HG02973 (cell line): Measurements from ENCODE around the gene ZNF438.
"Not testable (repeated sequence)": the region's sequence is repeated elsewhere in the genome, so short reads cannot be mapped to it uniquely, and the experiment has no call there.

Experiments
- ATAC-seq: cut with Tn5 transposase; IDR thresholded peaks from one replicate; pipeline ENCODE4 v1.9.1; 2021; ENCODE audit warnings: moderate library complexity; ENCODE audit not compliant: unreplicated experiment

ZNF438 gene

DNA sequence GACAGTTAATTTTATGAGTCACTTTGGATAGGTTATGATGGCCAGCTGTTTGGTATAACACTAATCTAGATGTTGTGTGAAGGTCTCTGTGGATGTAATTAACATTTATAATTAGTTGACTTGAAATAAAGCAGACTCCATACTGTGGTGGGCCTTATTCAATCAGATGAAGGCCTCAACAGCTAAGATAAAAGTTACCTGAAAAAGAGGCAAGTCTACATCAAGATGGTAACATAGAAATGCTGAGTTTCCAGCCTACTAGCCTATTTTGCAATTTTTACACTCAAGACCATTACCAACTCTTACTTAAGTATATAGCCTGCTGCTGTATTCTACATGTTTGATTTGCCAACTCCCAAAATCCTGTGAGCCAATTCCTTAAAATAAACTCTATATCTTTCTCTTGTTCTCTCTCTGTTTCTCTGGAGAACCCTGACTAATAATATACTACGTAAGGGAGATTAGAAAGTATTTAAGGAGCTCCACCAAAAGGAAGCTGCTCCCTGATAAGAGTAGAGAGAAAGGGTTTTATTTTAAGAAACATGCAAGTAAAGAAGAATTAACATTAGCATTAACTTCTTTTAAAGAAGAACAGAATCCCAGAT, 42.7 kb downstream of the ZNF438 start:
- ATAC-seq = no peak

- ATAC-seq = no peak
Measured at GRCh38 chr10:30987463-30987862, 44.2 kb downstream of the ZNF438 start.

- ATAC-seq = no peak
Measured at GRCh38 chr10:30986053-30986555, 45.6 kb downstream of the ZNF438 start.

DNA sequence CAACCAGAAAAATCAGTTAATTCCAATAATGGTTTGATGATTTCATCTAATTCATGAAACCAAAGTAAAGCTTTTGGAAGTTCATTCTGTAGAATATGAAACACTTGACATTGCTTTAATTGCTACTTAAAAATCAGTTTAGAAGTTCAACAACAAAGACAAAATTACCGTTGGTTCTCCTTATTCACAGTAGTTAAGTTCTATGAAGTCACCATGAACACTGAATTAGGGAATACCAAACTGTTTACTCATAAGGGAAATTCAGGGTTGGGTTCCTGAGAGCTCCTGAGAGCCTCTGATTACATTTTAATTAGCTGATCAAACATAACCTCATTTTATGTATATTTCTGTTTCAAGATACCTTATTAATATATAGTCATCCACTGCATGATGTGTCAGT, 46.2 kb downstream of the ZNF438 start:
- ATAC-seq = no peak

- ATAC-seq = no peak
Measured at GRCh38 chr10:30984563-30985328, 46.9 kb downstream of the ZNF438 start.

GRCh38 chr10:30983209-30983608, 48.5 kb downstream of the ZNF438 start:
- not testable (repeated sequence) for ATAC-seq

- ATAC-seq = no peak
Measured at GRCh38 chr10:30980951-30981616, 50.6 kb downstream of the ZNF438 start.

DNA sequence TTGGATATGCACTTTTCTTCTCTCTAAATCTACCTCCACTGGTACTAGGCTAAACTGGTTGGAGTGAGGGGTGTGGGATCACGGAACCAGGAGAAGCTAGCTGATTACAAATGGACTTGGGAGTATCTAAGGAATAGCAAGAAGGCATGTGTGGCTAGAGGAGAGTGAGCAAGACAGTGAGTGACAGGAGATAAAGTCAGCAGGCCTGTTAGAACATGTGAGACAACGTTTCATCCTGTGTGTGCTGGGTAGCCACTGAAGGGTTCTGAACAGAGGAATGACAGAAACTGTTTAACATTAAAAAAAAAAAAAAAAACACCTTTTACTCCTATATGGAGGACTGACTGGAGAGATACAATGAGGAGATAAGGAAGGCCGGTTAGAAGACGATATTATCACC, 51.7 kb downstream of the ZNF438 start:
- ATAC-seq = no peak

DNA sequence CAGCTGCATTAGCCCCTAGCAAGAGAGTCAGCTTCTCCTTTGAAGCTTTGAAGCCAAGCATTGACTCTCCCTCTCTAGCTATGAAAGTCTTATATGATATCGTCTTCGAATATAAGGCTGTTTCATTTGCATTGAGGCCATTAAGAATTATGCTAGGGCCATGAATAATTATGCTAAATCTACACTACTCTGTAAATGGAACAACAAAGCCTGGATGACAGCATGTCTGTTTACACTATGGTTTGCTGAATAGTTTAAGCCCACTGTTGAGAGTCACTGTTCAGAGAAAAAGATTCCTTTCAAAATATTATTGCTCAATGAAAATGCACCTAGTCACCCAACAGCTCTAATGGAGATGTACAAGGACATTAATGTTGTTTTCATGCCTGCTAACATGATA, 52.8 kb downstream of the ZNF438 start:
- no peak for ATAC-seq

GRCh38 chr10:30977385-30977784, 54.3 kb downstream of the ZNF438 start:
- ATAC-seq = no peak

- ATAC-seq = no peak
Measured at GRCh38 chr10:30974773-30975415, 56.8 kb downstream of the ZNF438 start.

GRCh38 chr10:30974355-30974754, 57.3 kb downstream of the ZNF438 start:
- ATAC-seq = no peak

DNA sequence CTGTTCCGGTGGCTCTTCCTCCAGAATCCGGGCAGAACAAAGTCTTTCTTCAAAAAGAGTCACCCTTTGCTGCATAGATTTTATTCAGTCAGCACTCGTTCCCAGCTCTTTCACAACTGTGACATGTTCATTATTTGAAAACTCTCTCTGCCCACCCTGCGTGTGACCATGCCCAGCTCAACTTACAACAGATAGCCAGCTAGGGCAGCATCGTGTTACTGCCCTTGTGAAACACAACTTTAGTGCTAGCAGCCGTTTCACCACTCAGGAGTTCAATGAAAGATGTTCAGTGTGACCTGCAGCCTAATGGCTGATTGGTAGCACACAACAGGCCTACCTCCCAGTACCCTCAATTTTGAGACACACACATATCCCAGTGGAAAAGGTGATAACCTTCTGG, 57.9 kb downstream of the ZNF438 start:
- no peak for ATAC-seq

DNA sequence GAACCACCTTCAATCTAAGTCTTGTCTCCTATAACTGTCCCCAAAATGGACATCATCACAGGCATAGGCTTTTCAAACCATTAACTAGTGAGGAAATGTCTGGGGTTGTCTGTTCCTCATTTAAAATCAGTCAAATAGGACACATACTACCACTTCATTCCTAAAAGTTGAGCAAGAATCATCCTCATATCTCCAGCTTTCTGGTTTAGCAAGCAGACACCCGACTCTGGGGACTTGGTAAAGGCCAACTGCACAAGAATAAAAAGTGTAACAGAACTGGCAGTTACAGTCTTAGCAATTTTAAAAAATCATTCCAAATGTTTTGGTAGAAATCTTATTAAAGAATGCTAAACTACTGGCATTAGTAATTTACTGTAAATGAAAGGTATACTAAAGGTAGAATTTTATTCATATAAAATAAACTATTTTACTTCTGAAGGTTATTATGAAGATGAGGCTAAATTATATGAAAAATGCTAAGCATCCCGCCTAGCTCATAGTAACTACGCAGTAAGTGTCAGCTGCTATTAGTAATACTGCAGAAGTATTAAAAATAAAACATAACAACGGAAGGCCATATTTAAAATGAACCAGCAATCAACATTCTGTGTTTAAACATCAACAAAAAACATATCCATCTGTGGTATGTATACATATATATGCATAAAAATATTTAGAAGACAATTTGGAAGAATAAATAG, 60.8 kb downstream of the ZNF438 start:
- ATAC-seq = no peak

DNA sequence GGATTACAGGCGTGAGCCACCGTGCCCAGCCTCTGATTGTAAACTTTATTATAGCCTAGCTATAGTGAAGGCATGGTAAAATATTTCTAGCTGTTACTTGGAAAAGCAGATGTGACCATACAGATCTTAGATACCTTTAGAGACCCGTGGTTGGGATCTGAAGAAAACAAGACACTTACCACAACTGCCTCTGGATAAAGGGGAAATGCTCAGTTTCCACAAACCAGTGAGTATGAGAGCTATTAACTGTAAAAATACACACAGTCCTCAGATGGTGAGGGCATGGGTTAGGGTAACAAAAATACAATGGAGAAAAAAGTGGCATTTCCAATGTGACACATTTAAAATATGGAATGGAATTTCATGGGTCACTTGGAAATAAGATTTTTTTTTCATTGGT, 63.0 kb downstream of the ZNF438 start:
- ATAC-seq = no peak

- no peak for ATAC-seq
Measured at GRCh38 chr10:30967650-30968410, 63.8 kb downstream of the ZNF438 start.

DNA sequence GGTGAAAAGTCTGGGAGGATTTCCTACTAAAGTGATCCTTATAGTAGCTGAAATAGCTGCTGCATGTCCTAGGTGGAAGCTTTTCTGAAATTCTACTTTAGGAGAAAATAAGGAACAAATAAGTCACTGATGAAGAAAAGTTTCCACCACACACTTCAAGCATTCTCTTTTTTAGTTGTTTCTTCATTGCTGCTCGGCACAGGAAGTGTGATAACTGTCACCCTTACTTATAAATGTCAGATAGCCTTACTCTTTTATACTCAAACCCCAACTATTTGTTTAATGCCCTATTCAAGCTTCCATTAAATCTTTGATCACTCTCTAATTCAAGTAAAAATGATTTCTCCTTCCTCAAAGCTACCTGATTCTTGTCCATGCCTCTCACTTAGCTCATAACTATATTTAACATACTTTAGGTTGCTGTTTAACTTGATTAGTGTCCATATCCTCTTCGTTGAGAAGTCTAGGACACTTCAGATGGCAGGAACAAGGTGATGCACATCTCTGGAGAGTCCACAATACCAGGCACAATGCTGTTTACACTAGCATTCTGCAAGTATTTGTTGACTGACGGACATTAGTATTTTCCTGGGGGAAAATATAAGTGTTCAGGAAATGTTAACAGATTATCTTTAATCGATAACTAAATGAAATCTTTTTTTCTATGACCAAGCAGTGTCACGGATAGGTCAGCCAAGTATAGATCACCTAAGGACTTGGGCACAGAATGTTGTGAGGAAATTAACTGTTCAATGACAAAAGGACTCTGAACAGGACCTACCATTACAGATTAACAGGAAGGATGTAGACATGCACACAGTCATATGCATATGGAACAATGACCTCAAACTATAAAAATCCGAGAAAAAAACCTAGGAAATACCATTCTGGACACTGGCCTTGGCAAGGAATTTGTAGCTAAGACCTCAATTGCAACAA, 67.4 kb downstream of the ZNF438 start:
- ATAC-seq = no peak

DNA sequence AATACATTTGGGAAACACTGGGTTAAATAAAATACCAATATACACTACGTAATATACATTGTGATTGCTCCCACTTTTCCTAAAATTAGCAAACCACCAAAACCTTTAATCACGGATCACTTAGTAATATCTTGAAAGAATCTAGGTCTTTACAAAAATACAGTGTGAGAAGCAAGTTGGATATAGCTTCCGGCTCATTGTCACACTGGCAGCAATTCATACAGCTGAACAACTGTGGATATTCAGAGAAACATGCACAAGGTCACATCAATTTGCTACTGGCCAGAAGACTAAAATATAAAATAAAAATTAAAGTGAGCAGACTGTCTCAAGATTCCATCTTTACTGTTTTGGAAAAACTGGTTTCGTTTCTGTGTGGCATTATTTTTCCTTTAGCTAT, 69.1 kb downstream of the ZNF438 start:
- no peak for ATAC-seq

- ATAC-seq = no peak
Measured at GRCh38 chr10:30959836-30960210, 71.8 kb downstream of the ZNF438 start.
